ENCODE results near the gene DOCK1.
A peak's percentile ranks its signal among the peaks of the same experiment; 100 is the strongest.
"Not testable (repeated sequence)": the region's sequence is repeated elsewhere in the genome, so short reads cannot be mapped to it uniquely, and the experiment has no call there.

Gene DOCK1

GRCh38 chr10:126892226-126893175 is 12.7 kb upstream of the DOCK1 start:
- Mint-ChIP-seq H3K4me1 (no peaks in the 10 kb centered on the region), H3K4me3 (no peak overlapping the region), H3K9me3 (peaks cover 4% of the 10 kb centered on the region), H3K27ac (no peak overlapping the region), H3K36me3 (no peaks in the 10 kb centered on the region)
- no peak for DNase-seq (ENCODE audit: low spot score in 2 of 2)
- ATAC-seq = no peak

GRCh38 chr10:126893206-126893605 is 12.0 kb upstream of the DOCK1 start:
- Mint-ChIP-seq H3K27ac (no peak overlapping the region), H3K4me1 (no peaks in the 10 kb centered on the region), H3K36me3 (no peaks in the 10 kb centered on the region), H3K4me3 (no peak overlapping the region), H3K9me3 (peaks cover 4% of the 10 kb centered on the region)
- no peak for ATAC-seq
- DNase-seq (ENCODE audit: low spot score in 2 of 2) = no peak

GRCh38 chr10:126893841-126894240 is 11.4 kb upstream of the DOCK1 start:
- no peak for DNase-seq (ENCODE audit: low spot score in 2 of 2)
- H3K27ac Mint-ChIP-seq = no peak overlapping the region
- no peak overlapping the region for H3K4me3 Mint-ChIP-seq
- peaks cover 6% of the 10 kb centered on the region for H3K9me3 Mint-ChIP-seq
- H3K36me3 Mint-ChIP-seq = no peaks in the 10 kb centered on the region
- H3K4me1 Mint-ChIP-seq = no peaks in the 10 kb centered on the region
- no peak for ATAC-seq

GRCh38 chr10:126895214-126895781 is 9.9 kb upstream of the DOCK1 start:
- H3K27ac Mint-ChIP-seq = no peak overlapping the region
- no peak overlapping the region for H3K4me3 Mint-ChIP-seq
- H3K9me3 Mint-ChIP-seq = peaks cover 13% of the 10 kb centered on the region
- no peaks in the 10 kb centered on the region for H3K36me3 Mint-ChIP-seq
- DNase-seq (ENCODE audit: low spot score in 2 of 2) = no peak
- H3K4me1 Mint-ChIP-seq = no peaks in the 10 kb centered on the region
- ATAC-seq = no peak

GRCh38 chr10:126898460-126898859 is 6.8 kb upstream of the DOCK1 start:
- Mint-ChIP-seq H3K4me3 (no peak overlapping the region), H3K4me1 (no peaks in the 10 kb centered on the region), H3K9me3 (peaks cover 9% of the 10 kb centered on the region), H3K36me3 (no peaks in the 10 kb centered on the region), H3K27ac (no peak overlapping the region)
- DNase-seq (ENCODE audit: low spot score in 2 of 2) = no peak
- no peak for ATAC-seq

GRCh38 chr10:126899529-126899928 is 5.7 kb upstream of the DOCK1 start:
- H3K4me3 Mint-ChIP-seq; ATAC-seq; DNase-seq (ENCODE audit: low spot score in 2 of 2); H3K36me3 Mint-ChIP-seq; H3K9me3 Mint-ChIP-seq; H3K27ac Mint-ChIP-seq; H3K4me1 Mint-ChIP-seq: not testable (repeated sequence)

- no peak for ATAC-seq
Observed at GRCh38 chr10:126902157-126902556, 3.1 kb upstream of the DOCK1 start.

GRCh38 chr10:126903656-126904360 is 1.4 kb upstream of the DOCK1 start:
- H3K4me1 Mint-ChIP-seq = peaks cover 6% of the 10 kb centered on the region
- peaks cover 7% of the 10 kb centered on the region for H3K9me3 Mint-ChIP-seq
- no peak overlapping the region for H3K4me3 Mint-ChIP-seq
- H3K36me3 Mint-ChIP-seq = no peaks in the 10 kb centered on the region
- DNase-seq (ENCODE audit: low spot score in 2 of 2) (no peak), ATAC-seq (no peak)
- no peak overlapping the region for H3K27ac Mint-ChIP-seq

More at GRCh38 chr10:126902157-126902556, 3.1 kb upstream of the DOCK1 start:
- Mint-ChIP-seq H3K4me3 (no peak overlapping the region), H3K4me1 (peaks cover 6% of the 10 kb centered on the region), H3K36me3 (no peaks in the 10 kb centered on the region), H3K9me3 (peaks cover 9% of the 10 kb centered on the region), H3K27ac (no peak overlapping the region)
- no peak for DNase-seq (ENCODE audit: low spot score in 2 of 2)

- Mint-ChIP-seq H3K27ac (no peak overlapping the region), H3K36me3 (no peaks in the 10 kb centered on the region), H3K9me3 (peaks cover 3% of the 10 kb centered on the region), H3K4me1 (peaks cover 6% of the 10 kb centered on the region), H3K4me3 (peak overlapping the region; percentile 38)
- no peak for ATAC-seq
- DNase-seq (ENCODE audit: low spot score in 2 of 2) = no peak
Observed at GRCh38 chr10:126904516-126904817, 761 bp upstream of the DOCK1 start.

GRCh38 chr10:126905776-126906703 is 812 bp downstream of the DOCK1 start:
- DNase-seq (ENCODE audit: low spot score in 2 of 2) (no peak), ATAC-seq (no peak)
- Mint-ChIP-seq H3K27ac (no peak overlapping the region), H3K9me3 (no peaks in the 10 kb centered on the region), H3K4me1 (peaks cover 6% of the 10 kb centered on the region), H3K4me3 (peak overlapping the region; percentile 43), H3K36me3 (no peaks in the 10 kb centered on the region)

GRCh38 chr10:126906704-126907422 is 1.6 kb downstream of the DOCK1 start:
- Mint-ChIP-seq H3K4me1 (peaks cover 6% of the 10 kb centered on the region), H3K27ac (no peak overlapping the region), H3K4me3 (peak overlapping the region; percentile 43), H3K9me3 (no peaks in the 10 kb centered on the region), H3K36me3 (no peaks in the 10 kb centered on the region)
- ATAC-seq (no peak), DNase-seq (ENCODE audit: low spot score in 2 of 2) (no peak)

GRCh38 chr10:126907423-126907970 is 2.3 kb downstream of the DOCK1 start:
- Mint-ChIP-seq H3K36me3 (no peaks in the 10 kb centered on the region), H3K4me3 (no peak overlapping the region), H3K4me1 (peaks cover 6% of the 10 kb centered on the region), H3K27ac (no peak overlapping the region), H3K9me3 (no peaks in the 10 kb centered on the region)
- DNase-seq (ENCODE audit: low spot score in 2 of 2) (no peak), ATAC-seq (no peak)

- Mint-ChIP-seq H3K36me3 (no peaks in the 10 kb centered on the region), H3K27ac (no peak overlapping the region), H3K4me1 (peaks cover 6% of the 10 kb centered on the region), H3K9me3 (no peaks in the 10 kb centered on the region), H3K4me3 (no peak overlapping the region)
- DNase-seq (ENCODE audit: low spot score in 2 of 2) (no peak), ATAC-seq (no peak)
Observed at GRCh38 chr10:126908225-126908624, 3.0 kb downstream of the DOCK1 start.

GRCh38 chr10:126908729-126909128 is 3.5 kb downstream of the DOCK1 start:
- H3K4me3 Mint-ChIP-seq = no peak overlapping the region
- no peak overlapping the region for H3K27ac Mint-ChIP-seq
- H3K4me1 Mint-ChIP-seq = peaks cover 6% of the 10 kb centered on the region
- ATAC-seq (no peak), DNase-seq (ENCODE audit: low spot score in 2 of 2) (no peak)
- H3K9me3 Mint-ChIP-seq = no peaks in the 10 kb centered on the region
- no peaks in the 10 kb centered on the region for H3K36me3 Mint-ChIP-seq
